ENCODE results near the gene JPT2.

- TF ChIP-seq, protein P1, sequence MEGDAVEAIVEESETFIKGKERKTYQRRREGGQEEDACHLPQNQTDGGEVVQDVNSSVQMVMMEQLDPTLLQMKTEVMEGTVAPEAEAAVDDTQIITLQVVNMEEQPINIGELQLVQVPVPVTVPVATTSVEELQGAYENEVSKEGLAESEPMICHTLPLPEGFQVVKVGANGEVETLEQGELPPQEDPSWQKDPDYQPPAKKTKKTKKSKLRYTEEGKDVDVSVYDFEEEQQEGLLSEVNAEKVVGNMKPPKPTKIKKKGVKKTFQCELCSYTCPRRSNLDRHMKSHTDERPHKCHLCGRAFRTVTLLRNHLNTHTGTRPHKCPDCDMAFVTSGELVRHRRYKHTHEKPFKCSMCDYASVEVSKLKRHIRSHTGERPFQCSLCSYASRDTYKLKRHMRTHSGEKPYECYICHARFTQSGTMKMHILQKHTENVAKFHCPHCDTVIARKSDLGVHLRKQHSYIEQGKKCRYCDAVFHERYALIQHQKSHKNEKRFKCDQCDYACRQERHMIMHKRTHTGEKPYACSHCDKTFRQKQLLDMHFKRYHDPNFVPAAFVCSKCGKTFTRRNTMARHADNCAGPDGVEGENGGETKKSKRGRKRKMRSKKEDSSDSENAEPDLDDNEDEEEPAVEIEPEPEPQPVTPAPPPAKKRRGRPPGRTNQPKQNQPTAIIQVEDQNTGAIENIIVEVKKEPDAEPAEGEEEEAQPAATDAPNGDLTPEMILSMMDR (IDR thresholded peaks at IDR 0.05 in 4 of 5, conservative IDR thresholded peaks at IDR 0.05 in 1 of 5), result no peak
- TF ChIP-seq POLR2A (IDR thresholded peaks at IDR 0.05), result no peak
Observed at GRCh38 chr16:1691276-1691675, 13.2 kb downstream of the JPT2 start.

Measured in gastrocnemius medialis (tissue), 4 donors.